NCI-H2081 (cell line): Measurements from ENCODE around the gene CACNA2D1.
A peak's percentile ranks its signal among the peaks of the same experiment; 100 is the strongest.

Source experiments
- DNase-seq, 2 experiments: peaks; one replicate each; lab custom pipeline; 2025; lab: John Stamatoyannopoulos, UW

Gene CACNA2D1

DNA sequence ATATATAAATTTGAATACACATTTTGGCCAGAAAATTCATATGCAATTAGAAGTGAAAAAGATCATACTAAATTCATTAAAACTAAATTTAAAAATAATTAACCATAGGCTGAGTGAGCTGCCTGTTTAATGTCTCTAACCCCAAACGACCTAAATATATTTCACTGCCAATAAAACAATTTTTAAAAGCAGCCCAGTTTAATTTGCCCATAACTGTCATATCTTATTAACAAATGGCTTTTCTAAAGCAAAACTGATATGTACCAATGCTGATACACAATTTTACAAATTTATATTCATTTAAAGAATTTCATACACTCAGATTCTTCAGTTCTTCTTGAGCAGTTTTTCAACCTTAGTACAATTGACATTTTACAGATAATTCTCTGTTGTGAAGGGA is 99.9 kb downstream of the CACNA2D1 start:
- DNase-seq = no peak

DNA sequence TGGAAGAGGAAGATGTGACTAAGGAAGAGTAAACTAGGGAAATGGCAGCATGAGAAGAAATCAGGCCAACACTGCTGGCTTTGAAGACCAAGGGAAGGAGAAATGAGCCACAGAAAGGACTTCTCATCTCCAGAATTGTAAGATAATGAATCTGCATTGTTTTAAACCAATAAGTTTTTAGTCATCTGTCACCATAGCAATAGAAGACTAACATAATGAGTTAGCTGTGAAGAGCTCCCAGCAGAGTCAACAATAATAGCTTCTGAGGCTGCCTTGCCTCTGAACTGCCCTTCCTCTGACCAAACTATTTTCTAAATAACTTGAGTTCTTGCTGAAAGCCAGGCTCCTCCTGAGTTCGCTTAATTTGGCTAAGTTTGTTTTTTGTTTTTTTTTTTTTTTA is 103.6 kb downstream of the CACNA2D1 start:
- DNase-seq = no peak

DNA sequence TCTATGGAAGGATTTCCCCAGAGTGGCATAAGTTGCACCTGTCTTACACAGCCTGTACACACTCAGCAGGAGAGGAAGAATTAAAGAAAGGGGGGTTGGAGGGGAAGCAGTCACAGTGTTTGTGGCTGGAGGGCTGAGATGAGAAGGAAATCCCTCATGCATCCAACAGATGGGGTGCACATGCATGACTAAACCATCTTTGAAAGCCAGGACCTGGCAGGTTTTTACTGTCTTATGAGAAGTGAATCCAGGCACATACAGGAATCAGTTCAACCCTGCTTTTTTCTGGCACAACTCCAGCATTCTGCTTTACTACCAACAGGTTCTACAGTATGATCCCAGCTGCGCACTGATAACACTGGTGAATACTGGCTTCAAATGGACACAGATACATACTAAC is 107.7 kb downstream of the CACNA2D1 start:
- DNase-seq = peak; percentile 91 to 98

DNA sequence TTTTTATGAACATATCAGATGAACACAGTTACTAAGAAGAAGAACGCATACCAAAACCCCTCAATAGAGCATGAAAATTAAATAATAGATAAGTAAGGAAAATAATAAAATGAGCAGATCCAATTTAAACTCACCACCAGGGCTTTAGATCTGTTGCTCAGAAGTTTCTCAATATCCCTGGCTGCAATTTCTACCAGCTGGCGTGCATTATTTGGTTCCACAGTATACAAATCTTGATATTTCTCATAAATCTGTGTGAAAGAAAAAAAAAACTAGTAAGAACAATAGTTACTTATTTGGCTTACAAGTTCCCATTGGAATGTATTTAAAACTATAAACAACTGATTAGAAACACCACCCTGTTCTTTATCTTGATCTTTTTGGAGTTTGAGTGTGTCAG is 108.6 kb downstream of the CACNA2D1 start:
- DNase-seq = no peak

DNA sequence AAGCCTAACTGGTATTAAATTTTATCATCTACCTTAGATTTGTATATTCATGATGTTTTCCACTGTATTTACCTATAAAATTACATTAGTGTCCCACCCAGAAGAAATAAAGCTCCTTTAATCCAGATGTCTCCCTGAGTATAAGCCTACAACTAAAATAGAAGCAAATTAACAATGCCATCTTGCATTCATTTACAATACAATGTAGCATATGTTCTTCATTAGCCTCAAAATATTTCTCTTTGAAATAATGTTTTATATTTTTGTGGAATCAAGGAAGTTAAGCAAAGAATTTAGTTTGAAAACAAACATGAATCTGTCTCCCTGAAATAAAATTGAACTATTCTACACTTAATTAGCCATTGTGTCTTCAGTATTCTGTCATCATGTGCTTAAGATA is 112.3 kb downstream of the CACNA2D1 start:
- DNase-seq = no peak

DNA sequence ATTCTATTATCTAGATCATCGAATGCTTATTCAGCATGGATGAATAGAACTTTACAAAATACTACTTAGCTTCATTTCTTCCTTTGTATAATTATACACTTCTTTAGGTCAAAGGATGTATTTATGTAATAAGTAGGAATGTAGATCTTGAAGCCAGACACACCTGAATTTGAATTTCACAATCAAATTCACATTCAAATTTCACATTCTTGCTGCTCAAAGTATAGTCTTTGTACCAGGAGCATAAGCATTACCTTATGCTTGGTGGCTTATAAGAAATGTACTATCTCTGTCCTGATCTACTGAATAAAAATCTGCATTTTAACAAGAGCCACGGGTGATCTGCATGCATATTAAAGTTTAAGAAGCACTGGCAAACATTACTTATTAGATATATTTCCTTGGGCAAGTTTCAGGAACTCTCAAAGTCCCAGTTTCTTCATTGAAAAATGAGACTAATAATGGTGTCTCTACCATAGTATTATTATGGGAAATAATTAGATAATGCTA is 112.8 kb downstream of the CACNA2D1 start:
- no peak for DNase-seq

DNA sequence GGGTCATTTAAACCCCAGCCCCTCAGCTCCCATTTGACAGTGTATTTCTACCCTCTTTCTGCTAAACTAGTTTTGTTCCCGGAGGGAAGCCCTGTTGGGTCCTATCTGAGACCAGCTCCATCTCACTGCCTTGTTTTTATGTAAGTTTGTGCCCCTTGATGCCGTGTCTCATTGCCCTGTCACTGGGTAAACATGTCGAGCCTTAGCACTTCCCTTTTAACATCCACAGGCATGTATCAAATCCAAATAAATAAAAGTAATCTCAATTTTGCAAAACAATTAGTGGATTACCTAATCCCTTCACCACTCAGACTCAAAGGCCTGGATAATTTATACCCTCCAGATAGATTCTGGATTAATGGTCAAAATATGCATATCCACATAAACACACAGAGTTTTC is 115.7 kb downstream of the CACNA2D1 start:
- no peak for DNase-seq

DNA sequence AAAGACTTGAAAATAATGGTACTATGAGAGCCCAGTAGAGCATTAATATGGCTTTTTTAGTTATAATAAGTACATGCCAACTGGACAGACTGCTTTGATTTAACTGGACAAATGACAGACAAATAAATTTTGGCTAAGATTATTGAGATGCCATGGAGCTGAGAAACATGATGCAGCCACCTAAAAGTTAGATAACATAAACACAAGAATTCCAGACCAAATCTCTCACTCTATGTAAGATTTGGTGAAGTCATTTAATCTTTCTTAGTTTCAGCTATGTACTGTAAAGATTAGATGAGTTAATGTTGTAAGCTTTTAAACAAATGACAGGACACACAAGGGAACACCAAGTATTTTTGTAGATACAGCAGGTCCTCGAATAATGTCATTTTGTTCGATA is 118.2 kb downstream of the CACNA2D1 start:
- DNase-seq = no peak

DNA sequence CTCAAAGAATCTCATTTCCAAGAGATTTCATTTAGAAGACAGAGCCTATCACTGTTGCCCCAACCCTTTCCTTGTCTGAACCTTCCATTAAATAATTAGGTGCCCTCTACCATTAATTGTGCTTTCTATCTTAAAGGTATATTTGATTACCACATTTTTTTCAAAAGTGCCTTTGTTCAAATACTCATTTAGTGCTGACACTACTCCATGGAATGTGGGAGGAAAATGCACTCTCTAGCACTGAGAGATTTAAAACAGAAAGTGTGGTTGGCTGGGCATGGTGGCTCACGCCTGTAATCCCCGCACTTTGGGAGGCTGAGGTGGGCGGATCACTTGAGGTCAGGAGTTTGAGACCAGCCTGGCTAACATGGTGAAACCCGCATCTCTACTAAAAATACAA is 119.8 kb downstream of the CACNA2D1 start:
- no peak for DNase-seq

DNA sequence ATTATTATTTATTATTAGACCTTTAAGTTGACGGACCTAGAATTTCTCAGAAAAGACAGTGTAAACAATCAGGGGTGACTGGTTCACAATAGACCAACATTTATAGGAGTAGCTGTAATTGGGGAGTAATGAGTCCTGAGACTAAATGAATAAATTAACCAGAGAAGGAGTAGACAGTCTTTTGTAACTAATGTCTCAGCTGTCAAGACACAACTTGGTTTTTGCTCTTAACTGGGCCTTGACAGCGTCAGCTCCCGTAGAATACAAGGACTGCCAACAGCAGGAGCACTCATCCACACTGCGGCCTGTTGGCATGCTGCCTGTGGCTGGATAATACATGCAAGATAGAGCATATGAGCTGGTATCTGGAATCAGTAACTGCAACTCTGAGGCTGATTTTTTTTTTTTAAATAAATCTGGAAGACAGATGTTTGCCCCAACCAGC is 123.9 kb downstream of the CACNA2D1 start:
- DNase-seq = peak; percentile 84 to 95

DNA sequence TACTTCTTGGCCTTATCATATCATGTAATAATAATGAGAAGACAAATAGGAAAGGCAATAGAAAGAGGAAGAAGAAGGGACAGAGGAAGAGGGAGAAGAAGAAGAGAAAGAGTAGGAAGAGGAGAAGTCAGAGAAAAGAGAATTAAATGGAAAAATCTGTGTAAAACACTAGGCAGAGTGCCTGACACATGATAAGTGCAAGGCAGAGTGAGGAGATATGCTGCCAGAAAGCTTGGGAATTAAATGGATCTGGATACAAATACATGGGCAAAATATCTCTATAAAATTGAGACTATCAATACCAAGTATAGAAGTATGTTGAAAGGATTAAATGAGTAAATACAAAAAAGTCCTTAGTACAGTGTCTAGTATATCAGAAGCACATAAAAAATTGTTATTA is 124.8 kb downstream of the CACNA2D1 start:
- no peak for DNase-seq

DNA sequence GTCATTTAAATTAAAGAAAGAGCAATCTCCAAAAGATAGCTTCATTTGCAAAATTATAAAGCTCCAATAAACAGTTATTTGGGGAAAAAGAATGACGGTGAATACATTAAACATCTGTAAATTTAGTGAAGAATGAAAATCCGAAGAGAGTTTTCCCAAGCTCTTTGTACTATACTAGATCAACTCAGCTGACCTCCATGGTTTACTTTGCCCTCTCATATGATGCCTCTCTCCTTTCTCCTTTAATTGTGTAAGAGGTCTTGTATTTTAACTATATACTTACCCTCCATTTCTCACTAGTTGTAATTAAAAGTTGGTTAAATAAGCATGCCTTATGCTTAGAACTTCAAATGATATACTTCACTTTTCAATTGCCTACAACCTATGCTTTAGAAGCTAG is 125.8 kb downstream of the CACNA2D1 start:
- no peak for DNase-seq

DNA sequence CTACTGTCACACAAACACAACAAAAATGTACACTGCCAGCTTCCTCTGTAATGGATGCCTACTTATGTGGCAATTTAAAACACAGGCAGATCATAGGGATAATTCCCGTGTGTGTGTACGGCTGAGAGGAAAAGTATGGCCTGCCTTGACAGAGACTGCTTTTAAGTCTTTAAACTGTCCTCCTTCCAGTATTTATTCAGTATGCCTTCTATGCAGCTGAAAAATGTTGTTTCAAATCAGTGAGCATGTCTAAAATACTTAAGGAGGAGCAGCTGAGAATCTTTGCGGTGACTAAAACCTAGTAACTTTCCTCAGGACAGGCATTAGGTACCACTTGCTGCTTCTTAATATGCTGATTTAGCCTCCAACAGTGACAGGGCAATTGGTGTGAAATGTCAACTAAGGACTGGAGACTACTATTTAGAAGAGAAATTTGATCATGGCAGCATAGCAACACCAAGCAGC is 126.3 kb downstream of the CACNA2D1 start:
- peak; percentile 35 to 72 for DNase-seq

DNA sequence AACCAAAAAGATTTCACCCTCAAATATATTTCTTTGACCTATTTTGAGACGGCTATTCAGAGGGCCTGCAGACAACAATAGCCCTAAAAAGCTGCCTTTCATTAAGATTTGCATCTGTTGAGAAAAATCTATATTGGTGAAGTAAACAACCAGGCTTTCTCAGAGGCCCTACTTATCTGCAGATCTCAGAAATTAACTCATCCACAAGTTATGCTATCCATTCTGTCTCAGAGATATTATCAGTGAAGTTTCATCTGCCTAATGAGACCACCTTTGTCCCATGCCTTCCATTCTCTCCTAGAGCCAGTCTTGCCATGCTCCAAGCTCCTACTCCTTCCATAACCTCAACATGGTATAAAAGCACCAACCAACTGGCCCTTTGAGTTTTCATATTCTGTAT is 130.3 kb downstream of the CACNA2D1 start:
- no peak for DNase-seq

DNA sequence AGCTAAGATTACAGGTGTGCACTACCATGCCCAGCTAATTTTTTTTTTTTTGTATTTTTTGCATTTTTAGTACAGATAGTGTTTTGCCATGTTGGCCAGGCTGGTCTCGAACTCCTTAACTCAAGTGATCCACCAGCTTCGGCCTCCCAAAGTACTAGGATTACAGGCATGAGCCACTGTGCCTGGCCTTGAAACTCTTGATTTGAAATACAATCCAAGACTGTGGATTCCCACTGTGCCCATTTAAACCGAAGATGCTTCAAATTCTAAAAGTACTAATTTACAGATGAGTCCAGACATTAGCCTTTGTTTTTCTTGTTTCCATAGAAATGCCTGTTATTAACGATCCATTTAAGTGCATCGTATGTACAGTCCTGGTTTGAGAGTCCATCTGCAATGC is 130.9 kb downstream of the CACNA2D1 start:
- no peak for DNase-seq

DNA sequence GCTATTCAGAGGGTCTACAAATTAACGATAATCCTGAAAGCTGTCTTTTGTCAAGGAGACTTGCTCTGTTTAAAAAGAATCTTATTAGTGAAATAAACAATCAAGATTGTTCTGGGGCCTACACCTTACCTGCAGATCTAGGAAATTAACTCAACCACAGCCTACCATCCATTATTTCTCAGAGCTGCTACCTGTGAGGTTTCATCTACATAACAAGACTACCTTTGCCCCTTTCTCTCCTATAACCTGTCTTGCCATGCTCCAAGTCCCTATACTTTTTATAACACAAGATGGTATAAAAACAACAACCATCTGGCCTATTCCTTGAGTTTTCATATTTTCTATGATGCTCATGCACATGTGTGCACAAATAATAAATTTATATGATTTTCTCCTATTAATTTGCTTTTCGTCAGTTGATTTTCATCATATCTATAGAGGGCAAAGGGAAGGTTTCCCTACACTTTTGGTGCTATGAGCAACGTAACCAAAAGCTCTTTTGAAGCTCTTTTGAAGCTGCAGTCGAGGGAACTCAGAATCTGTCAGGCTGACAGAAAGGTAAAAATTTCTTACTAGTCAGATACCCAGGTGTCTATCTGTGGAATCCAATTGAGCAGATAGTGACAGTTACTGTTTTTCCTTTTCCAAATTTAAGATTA is 138.1 kb downstream of the CACNA2D1 start:
- no peak for DNase-seq

DNA sequence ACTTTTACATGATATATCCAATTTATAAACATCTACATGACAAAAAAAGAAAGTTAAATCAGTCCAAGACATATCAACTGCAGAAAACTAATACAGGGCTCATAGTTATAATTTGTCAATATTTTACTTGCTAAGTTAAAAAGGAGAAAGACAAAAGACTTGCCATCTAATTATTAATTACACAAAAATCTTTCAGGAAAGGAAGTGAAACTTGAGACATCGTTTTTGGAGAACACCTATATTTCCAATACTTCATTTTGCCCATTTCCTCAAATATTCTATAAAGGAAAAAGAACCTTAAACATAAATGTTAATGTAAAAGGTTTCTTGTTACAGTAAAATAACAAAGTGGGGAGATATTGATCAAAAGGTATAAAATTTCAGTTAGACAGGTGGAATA is 148.7 kb downstream of the CACNA2D1 start:
- DNase-seq = no peak

DNA sequence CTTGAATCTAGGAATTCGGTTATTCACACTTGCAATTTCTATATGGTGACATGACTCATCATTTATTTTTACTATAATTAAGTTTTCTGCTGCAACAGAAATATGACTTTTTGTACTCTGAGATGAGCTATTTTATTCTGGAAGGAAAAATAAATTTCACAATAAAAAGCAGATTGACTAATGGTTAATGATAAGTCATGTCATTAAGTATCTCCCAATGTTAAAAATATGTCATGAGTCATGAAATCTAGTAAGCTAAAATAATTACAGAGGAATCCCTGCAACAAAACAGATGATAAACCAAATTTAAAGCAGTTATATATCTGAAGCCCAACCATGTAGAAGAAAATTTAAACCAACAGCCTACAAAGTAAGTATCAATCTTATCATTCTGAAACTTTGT is 149.2 kb downstream of the CACNA2D1 start:
- no peak for DNase-seq

DNA sequence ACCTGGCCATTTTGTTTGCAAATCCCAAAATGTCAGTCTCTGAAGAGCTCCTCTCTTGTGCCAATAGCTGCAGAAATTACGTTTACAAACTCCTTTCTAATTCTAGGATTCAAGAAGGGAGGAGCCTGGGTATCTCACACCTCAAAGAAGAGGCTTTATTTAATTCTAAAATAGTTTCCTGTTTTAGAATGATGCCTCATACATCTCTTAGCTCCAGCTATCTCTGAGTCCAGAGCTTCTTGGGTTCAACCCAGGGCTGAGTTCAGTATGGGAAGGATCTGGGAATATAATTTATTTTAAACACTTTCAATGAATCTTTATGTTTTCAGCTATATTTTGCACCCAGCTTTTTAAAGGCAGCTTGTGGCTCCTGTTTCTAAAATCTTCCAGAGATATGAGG is 150.1 kb downstream of the CACNA2D1 start:
- DNase-seq = peak in 1 of 2 experiments; percentile 16

DNA sequence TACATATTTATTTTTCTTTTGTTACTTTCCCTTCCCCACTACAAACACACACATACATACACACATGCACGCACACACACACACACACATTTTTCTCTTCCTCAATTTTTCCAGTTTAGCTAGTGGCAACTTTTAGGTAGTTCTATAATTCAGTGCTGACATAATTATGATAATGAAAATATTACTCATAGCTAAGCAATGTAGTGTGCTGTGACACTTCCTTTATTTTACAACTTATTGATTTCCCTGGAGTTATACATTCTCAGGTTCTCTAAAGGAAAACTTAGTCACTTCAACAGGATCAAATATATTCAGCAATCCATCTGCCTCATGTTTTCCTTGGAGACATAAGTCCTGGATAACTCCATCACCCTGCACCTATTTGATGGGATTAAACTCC is 151.6 kb downstream of the CACNA2D1 start:
- no peak for DNase-seq

DNA sequence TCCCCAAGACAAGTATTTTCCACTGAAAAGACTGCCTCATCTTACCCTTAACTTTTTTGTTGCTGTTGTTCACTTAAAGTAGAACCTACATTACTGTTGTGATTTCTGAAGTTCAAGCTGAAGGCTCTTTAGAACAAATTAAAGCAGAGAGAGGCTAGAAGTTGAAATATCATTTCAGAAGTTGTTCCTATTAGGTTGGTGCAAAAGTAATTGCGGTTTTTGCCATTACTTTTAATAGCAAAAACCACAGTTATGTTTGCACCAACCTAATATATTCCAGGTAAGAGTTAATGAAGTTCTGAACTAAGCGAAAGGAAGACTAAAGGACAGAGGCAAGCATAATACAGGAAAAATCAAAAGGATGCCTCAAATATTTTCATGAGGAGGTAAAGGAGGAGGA is 153.7 kb downstream of the CACNA2D1 start:
- DNase-seq = no peak

DNA sequence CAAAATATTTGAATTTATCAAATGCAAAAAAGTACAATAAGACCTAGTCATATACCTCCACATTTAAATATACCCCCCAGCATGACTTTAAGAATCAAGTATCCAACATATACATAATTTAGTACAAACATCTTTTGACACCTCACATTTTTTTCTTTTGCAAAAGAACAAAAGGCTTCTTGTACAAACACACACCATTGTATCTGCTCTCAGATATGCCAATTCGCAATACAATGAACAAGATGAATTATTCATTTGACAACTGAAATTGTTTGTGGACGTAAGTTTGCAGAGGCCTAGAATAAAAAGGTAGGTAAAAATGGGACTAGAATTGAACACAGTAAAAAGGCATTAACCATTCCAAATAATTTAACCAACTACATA is 154.4 kb downstream of the CACNA2D1 start:
- DNase-seq = peak; percentile 85 to 94

DNA sequence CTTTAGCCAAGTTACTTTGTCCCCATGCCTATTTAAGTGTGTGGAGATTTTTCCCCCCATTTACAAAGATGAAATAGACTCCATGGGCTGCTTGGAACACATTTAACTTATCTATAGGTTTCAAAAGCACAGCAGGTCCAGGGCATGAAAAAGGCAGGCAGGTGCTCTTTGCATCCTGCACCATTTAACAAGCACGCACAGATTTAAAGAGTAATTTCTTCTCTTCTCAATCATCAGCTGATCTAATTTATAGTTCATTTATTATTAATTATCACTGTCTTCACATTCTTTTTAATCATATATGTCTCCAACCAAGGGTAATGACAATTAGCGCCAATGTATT is 156.8 kb downstream of the CACNA2D1 start:
- DNase-seq = peak; percentile 17 to 81

DNA sequence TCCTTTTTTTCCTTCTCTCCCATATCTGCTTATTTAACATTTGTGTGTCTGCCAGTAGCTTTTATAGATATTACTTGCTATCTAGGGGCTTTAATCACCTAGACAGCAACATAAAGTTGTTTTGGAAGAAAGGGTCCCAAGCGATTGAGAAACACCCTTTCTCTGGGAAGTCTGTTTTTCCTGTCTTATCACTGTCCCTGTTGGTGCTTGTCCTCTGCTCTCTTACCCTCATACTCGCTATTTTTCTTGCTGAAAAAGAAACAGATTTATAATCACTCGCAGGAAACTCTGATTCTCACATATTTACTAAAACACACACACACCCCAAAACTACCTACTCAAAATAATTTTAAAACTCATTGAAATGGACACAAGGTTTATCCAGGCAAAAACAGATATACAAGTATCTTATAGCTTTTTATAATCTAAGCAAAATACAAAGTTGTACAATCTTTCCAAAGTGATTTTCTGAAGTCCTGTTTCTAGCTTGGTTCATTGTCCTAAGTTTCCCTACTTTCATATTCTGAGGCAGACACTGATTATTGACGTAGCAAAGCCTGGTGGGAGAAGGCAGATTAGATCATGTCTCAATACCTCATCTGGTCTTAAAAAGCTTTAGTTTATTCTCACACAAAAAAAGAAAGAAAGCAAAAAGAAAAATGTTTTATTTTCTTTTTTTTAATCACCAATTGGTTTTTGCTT is 157.3 kb downstream of the CACNA2D1 start:
- DNase-seq = peak in 1 of 2 experiments; percentile 55
